MCF 10A (cell line): Measurements from ENCODE around the gene CASK. TPM values are rescaled to one million over a fixed set of nuclear protein-coding genes. Genes with fewer than 3 reads are reported as not detected.

ENCODE experiments used
- BruUV-seq: library from RNA; stranded (reverse); fragments of 400-500 nt; replicated peaks from 2 replicates; lab custom pipeline; 2021; lab: Mats Ljungman, UMichigan
- CTCF ChIA-PET: fragments of 300-600 bp; sonication (Branson Sonifier 250); formaldehyde crosslinking; extraction: SDS; loops from one replicate; lab custom pipeline; 2021; ENCODE audit warnings: antibody characterized with exemption, inconsistent platforms; lab: Yijun Ruan, JAX
- POLR2A ChIA-PET: fragments of 300-600, 350-650 bp; sonication (Branson Sonifier 250); formaldehyde crosslinking; extraction: SDS; loops from one replicate; lab custom pipeline; 2020; ENCODE audit warnings: antibody characterized with exemption, inconsistent platforms; lab: Yijun Ruan, JAX
- DNase-seq: peaks from one replicate; pipeline ENCODE4 v3.0.0-alpha.2; 2018; ENCODE audit not compliant: unreplicated experiment
- H3K27ac Mint-ChIP-seq: one replicate; pipeline ENCODE4 v1.8.0; 2022; ENCODE audit warnings: mild to moderate bottlenecking, low read depth, mixed read lengths; ENCODE audit not compliant: unreplicated experiment
- H3K27me3 Mint-ChIP-seq: one replicate; pipeline ENCODE4 v1.8.0; 2022; ENCODE audit warnings: mixed read lengths; ENCODE audit not compliant: insufficient read depth, unreplicated experiment
- H3K36me3 Mint-ChIP-seq: one replicate; pipeline ENCODE4 v1.8.0; 2022; ENCODE audit warnings: mild to moderate bottlenecking, moderate library complexity, mixed read lengths; ENCODE audit not compliant: insufficient read depth, unreplicated experiment
- H3K4me1 Mint-ChIP-seq: one replicate; pipeline ENCODE4 v1.8.0; 2022; ENCODE audit warnings: mixed read lengths; ENCODE audit not compliant: insufficient read depth, unreplicated experiment
- H3K4me3 Mint-ChIP-seq: one replicate; pipeline ENCODE4 v1.8.0; 2022; ENCODE audit warnings: mild to moderate bottlenecking, moderate library complexity, mixed read lengths; ENCODE audit not compliant: unreplicated experiment
- H3K9me3 Mint-ChIP-seq: one replicate; pipeline ENCODE4 v1.8.0; 2022; ENCODE audit warnings: mixed read lengths; ENCODE audit not compliant: unreplicated experiment
- intact Hi-C: fragments of 100-400 bp; cut with micrococcal nuclease; formaldehyde crosslinking; loops from 2 replicates; pipeline ENCODE4 v1.14.1; 2022
- total RNA-seq: library from RNA; stranded (reverse); gene quantifications from 2 replicates; pipeline ENCODE4 v1.2.3, GENCODE V29; 2022
- TF ChIP-seq, protein P1 (sequence below): fragments of 200-600 bp; IDR thresholded peaks from one replicate; pipeline ENCODE4 v1.8.0; 2022; ENCODE audit warnings: antibody characterized with exemption, mild to moderate bottlenecking; ENCODE audit not compliant: unreplicated experiment

CASK gene
- total RNA-seq, 1 experiment from 2014 or later = 34.9 TPM

DNA sequence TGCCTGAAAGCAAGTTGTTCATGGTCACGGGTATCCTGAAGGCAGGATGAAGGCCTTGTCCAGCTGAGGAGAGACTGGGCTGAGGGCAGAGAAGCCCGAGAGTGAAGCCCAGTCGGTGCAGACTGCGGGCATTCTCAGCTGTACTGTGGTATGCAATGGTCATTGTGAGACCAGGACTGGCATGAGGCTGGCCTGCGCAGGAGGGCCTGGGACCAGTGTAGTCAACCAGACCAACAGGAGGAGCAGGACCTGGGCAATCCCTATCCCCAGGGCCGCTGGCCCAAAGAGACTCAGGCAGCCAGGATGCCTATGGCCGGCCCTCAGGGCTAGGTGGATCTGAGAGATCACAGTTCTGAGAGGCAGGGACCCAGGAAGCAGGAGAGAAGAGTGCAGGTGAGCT lies 394.6 kb downstream of the CASK start:
- no peak overlapping the region for H3K4me3 Mint-ChIP-seq
- H3K27me3 Mint-ChIP-seq = peaks cover 66% of the 10 kb centered on the region
- no peak for DNase-seq
- CTCF ChIA-PET = no interaction called here
- POLR2A ChIA-PET = no interaction called here
- TF ChIP-seq, protein P1, sequence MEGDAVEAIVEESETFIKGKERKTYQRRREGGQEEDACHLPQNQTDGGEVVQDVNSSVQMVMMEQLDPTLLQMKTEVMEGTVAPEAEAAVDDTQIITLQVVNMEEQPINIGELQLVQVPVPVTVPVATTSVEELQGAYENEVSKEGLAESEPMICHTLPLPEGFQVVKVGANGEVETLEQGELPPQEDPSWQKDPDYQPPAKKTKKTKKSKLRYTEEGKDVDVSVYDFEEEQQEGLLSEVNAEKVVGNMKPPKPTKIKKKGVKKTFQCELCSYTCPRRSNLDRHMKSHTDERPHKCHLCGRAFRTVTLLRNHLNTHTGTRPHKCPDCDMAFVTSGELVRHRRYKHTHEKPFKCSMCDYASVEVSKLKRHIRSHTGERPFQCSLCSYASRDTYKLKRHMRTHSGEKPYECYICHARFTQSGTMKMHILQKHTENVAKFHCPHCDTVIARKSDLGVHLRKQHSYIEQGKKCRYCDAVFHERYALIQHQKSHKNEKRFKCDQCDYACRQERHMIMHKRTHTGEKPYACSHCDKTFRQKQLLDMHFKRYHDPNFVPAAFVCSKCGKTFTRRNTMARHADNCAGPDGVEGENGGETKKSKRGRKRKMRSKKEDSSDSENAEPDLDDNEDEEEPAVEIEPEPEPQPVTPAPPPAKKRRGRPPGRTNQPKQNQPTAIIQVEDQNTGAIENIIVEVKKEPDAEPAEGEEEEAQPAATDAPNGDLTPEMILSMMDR = no peak
- intact Hi-C loops = no loop called here
- H3K27ac Mint-ChIP-seq = no peak overlapping the region
- no peaks in the 10 kb centered on the region for H3K4me1 Mint-ChIP-seq
- no peaks in the 10 kb centered on the region for H3K36me3 Mint-ChIP-seq
- no peaks in the 10 kb centered on the region for H3K9me3 Mint-ChIP-seq
- no TSS peak for BruUV-seq

DNA sequence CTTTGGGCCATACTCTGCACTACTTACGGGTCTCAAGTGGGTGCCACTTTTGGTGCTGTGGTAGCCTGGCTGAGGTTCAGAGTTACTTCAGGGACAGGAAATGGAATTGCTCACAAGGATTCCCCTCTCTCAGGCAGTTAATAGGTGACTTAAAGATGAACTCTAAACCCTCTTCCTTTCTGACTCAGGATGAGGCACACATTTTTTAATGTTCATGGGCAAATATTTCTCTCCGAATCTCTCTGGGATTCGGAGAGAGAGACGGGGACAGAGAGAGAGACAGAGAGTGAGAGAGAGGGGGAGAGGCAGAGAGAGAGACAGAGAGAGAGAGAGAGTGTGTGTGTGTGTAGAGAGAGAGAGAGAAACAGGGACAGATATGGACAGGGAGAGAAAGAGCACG lies 396.4 kb downstream of the CASK start:
- TF ChIP-seq, protein P1 = no peak
- peaks cover 77% of the 10 kb centered on the region for H3K27me3 Mint-ChIP-seq
- ChIA-PET POLR2A (no interaction called here), CTCF (no interaction called here)
- no peaks in the 10 kb centered on the region for H3K36me3 Mint-ChIP-seq
- H3K27ac Mint-ChIP-seq = no peak overlapping the region
- no peaks in the 10 kb centered on the region for H3K9me3 Mint-ChIP-seq
- H3K4me3 Mint-ChIP-seq = no peak overlapping the region
- no TSS peak for BruUV-seq
- intact Hi-C loops = no loop called here
- DNase-seq = no peak
- no peaks in the 10 kb centered on the region for H3K4me1 Mint-ChIP-seq

DNA sequence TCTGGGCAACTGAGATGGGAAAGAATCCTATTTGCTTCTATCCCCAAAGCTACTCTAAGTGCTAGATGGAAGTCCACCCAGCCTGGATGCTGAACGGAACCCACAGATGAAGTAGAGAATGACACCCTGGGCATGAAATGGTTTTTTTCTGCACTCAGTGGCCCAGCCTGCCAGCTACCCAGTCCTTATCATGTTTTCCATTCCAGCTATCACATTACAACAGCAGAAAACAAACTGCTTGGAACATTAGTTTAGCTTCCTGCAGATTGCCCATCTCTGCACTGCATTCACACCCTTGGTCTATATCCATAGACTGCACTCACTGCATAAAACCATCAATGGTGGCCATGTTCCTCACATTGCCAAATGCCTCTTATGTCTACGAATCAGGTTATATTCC lies 397.1 kb downstream of the CASK start:
- ChIA-PET POLR2A (no interaction called here), CTCF (no interaction called here)
- no peak for DNase-seq
- Mint-ChIP-seq H3K4me3 (no peak overlapping the region), H3K4me1 (no peaks in the 10 kb centered on the region), H3K27ac (no peak overlapping the region), H3K27me3 (peaks cover 77% of the 10 kb centered on the region), H3K36me3 (no peaks in the 10 kb centered on the region), H3K9me3 (no peaks in the 10 kb centered on the region)
- BruUV-seq = no TSS peak
- intact Hi-C loops = no loop called here
- TF ChIP-seq, protein P1 = no peak

DNA sequence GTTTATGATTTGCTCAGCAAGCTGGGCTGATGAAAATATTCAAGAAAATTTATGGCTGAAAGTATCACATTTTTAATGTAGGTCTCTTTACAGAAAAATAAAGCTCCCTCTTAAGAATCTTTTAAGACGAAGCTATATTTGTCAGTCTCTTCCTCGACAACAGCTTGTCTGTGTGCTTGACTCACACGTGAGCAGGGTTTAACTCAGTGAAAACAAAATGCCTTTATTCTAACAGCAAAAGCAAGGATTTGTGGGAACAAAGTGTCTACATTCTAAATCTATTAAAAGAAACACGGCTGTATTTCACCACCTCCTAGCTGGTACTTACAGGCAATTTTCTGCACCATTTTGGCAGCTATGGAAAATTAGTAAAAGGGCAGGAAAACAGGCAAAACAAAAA lies 400.7 kb downstream of the CASK start:
- ChIA-PET POLR2A (interaction anchor here (1.4 kb wide), 1 partner anchor 17 kb away, joined by 3 read pairs; no protein-coding TSS in a partner anchor), CTCF (no interaction called here)
- no peak overlapping the region for H3K27ac Mint-ChIP-seq

More for the DNA sequence above, 400.7 kb downstream of the CASK start:
- no peak overlapping the region for H3K4me3 Mint-ChIP-seq
- H3K36me3 Mint-ChIP-seq = no peaks in the 10 kb centered on the region
- H3K9me3 Mint-ChIP-seq = no peaks in the 10 kb centered on the region
- DNase-seq = no peak
- no TSS peak for BruUV-seq
- peaks cover 67% of the 10 kb centered on the region for H3K27me3 Mint-ChIP-seq
- no peaks in the 10 kb centered on the region for H3K4me1 Mint-ChIP-seq
- intact Hi-C loops = no loop called here
- TF ChIP-seq, protein P1 = no peak
